Uterus (tissue), 2 donors: Measurements from ENCODE around the gene TRAF1.

ENCODE experiments used
- CTCF ChIP-seq, 4 experiments: fragments of 200-600 bp in 2 of 4; fragments of 450-650 bp in 2 of 4; sonication (generic) in 2 of 4; IDR thresholded peaks; one replicate each; pipeline ENCODE4 v1.5.1; 2016 to 2019; ENCODE audit warnings: antibody characterized with exemption in 4 of 4, mild to moderate bottlenecking in 2 of 4, moderate library complexity in 1 of 4
- POLR2A ChIP-seq, 2 donors: fragments of 450-650 bp; IDR thresholded peaks; one replicate each; pipeline ENCODE4 v1.6.1; 2016; ENCODE audit warnings: antibody characterized with exemption in 2 of 2, mild to moderate bottlenecking in 1 of 2, moderate library complexity in 1 of 2

GRCh38 chr9:120935383-120935857 lies 8.8 kb upstream of the TRAF1 start:
- TF ChIP-seq POLR2A (IDR thresholded peaks at IDR 0.05), result no peak
- TF ChIP-seq CTCF (IDR thresholded peaks at IDR 0.05), result no peak
